HL-60/S4 treated with retinoic acid at 250 ng/mL for 4 days and 3 days (cell line): ENCODE results near the gene ITM2C.

ENCODE experiments used
- in situ Hi-C: fragments of 300-500 bp; cut with MboI; formaldehyde crosslinking; loops from 2 replicates; pipeline ENCODE4 v1.7.0; 2022; ENCODE audit warnings: low sequenced_read_pairs

The ITM2C gene

GRCh38 chr2:230889911-230890601 lies 25.3 kb downstream of the ITM2C start:
- in situ Hi-C loops = no loop called here

GRCh38 chr2:230890646-230891045 lies 25.9 kb downstream of the ITM2C start:
- in situ Hi-C loops = no loop called here

- in situ Hi-C loops = no loop called here
Observed at GRCh38 chr2:230891064-230891463, 26.3 kb downstream of the ITM2C start.

GRCh38 chr2:230891509-230891908 lies 26.8 kb downstream of the ITM2C start:
- in situ Hi-C loops = no loop called here

GRCh38 chr2:230893338-230893737 lies 28.6 kb downstream of the ITM2C start:
- in situ Hi-C loops = no loop called here

- in situ Hi-C loops = no loop called here
Observed at GRCh38 chr2:230893841-230894781, 29.4 kb downstream of the ITM2C start.

GRCh38 chr2:230895536-230896345 lies 31.0 kb downstream of the ITM2C start:
- in situ Hi-C loops = no loop called here

- in situ Hi-C loops = no loop called here
Observed at GRCh38 chr2:230896346-230897115, 31.8 kb downstream of the ITM2C start.

GRCh38 chr2:230898016-230898712 lies 33.4 kb downstream of the ITM2C start:
- in situ Hi-C loops = no loop called here

- in situ Hi-C loops = no loop called here
Observed at GRCh38 chr2:230898713-230899091, 34.0 kb downstream of the ITM2C start.

- in situ Hi-C loops = no loop called here
Observed at GRCh38 chr2:230899287-230899686, 34.5 kb downstream of the ITM2C start.

GRCh38 chr2:230899786-230900185 lies 35.0 kb downstream of the ITM2C start:
- in situ Hi-C loops = no loop called here

GRCh38 chr2:230900336-230900995 lies 35.7 kb downstream of the ITM2C start:
- in situ Hi-C loops = no loop called here

- in situ Hi-C loops = no loop called here
Observed at GRCh38 chr2:230901006-230901405, 36.3 kb downstream of the ITM2C start.

GRCh38 chr2:230902180-230902899 lies 37.6 kb downstream of the ITM2C start:
- in situ Hi-C loops = no loop called here

GRCh38 chr2:230903231-230904150 lies 38.7 kb downstream of the ITM2C start:
- in situ Hi-C loops = no loop called here

- in situ Hi-C loops = no loop called here
Observed at GRCh38 chr2:230904856-230905447, 40.2 kb downstream of the ITM2C start.
